HG03558 (cell line): ENCODE measurements around the gene MXRA7.
"Not testable (repeated sequence)": the region's sequence is repeated elsewhere in the genome, so short reads cannot be mapped to it uniquely, and the experiment has no call there.

Source experiments
- ATAC-seq: cut with Tn5 transposase; IDR thresholded peaks from one replicate; pipeline ENCODE4 v1.9.1; 2021; ENCODE audit warnings: moderate number of reproducible peaks; ENCODE audit not compliant: unreplicated experiment; ENCODE audit errors: extremely low read depth

Gene MXRA7

GRCh38 chr17:76700270-76700616 is 10.5 kb downstream of the MXRA7 start:
- no peak for ATAC-seq

- not testable (repeated sequence) for ATAC-seq
These were observed 12.2 kb downstream of the MXRA7 start for GRCh38 chr17:76698466-76698977.

GRCh38 chr17:76697702-76698465 is 12.9 kb downstream of the MXRA7 start:
- ATAC-seq, result no peak

GRCh38 chr17:76696763-76697701 is 13.7 kb downstream of the MXRA7 start:
- no peak for ATAC-seq

DNA sequence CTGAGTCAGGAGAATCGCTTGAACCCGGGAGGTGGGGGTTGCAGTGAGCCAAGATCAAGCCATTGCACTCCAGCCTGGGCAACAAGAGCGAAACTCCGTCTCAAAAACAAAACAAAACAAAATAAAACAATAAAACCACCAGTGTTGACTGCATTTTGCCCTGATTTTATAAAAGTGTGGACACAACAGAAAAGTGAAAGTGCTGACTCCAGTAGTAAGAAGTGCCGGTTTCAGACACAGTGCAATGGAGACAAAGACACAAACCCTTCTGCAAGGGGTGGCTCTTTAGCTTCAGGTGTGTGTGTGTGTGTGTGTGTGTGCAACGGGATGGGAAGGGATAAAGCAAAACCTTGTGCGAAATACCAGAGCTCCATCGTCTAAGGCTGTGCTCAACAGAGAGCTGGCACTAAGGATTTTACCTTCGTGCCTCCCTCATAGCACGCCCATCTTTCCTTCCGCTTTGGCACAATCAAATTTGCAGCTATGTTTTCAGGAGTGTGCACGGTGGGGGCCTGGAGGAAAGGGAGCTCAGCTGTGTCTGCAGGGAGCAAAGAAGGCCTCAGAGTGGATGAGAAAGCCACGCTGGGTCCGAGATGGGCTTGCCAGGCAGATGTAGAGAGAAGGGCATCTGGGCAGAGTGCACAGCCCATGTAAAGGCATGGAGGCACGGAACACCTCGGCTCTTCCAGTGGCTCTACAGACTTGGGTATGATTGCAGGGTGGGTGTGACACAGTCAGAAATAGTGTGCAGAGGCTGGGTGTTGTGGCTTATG is 15.5 kb downstream of the MXRA7 start:
- ATAC-seq, result no peak

GRCh38 chr17:76691379-76692191 is 19.2 kb downstream of the MXRA7 start:
- no peak for ATAC-seq

DNA sequence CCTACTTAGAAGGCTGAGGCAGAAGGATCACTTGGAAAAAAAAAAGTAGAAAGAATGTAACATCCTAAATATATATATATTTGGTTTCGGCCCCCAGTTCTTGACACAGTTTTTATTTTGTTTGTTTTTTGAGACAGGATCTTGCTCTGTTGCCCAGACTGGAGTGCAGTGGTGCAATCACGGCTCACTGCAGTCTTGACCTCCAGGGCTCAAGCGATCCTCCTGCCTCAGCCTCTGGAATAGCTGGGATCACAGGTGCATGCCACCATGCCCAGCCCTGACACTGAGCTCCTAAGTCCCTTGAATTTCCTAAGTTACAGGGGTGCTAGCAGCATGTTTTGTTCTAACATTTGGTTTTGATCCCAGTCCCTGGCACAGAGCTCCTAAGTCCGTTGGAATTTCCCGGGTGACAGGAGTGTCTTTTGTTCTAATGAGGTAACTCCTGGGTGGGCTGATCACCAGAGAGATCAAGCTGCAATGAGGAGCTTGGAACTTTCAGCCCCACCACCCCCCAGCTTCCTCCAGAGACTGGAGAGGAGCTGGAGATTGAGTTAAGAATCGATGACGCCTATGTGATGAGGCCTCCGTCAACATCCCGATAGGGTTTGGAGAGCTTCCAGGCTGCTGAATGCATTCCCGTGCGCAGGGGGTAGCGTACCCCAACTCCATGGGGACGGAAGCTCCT is 20.0 kb downstream of the MXRA7 start:
- ATAC-seq, result no peak

DNA sequence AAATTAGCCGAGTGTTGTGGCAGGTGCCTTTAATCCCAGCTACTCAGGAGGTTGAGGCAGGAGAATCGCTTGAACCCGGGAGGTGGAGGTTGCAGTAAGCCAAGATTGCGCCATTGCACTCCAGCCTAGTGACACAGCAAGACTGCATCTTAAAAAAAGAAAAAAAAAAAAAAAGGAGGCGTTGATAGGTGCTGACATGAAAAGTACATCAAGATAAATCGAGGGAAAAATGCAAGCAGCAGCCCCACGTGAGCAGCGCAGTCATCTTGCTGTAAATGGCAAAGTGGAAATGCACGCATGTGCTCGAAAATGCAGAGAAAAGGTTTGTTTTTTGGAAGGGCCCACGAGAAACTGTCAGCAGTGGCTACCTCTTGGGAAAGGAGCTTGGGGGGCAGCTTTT is 20.9 kb downstream of the MXRA7 start:
- no peak for ATAC-seq

GRCh38 chr17:76688165-76688622 is 22.6 kb downstream of the MXRA7 start:
- ATAC-seq, result no peak

- ATAC-seq, result no peak
These were observed 23.2 kb downstream of the MXRA7 start for GRCh38 chr17:76687298-76688164.

DNA sequence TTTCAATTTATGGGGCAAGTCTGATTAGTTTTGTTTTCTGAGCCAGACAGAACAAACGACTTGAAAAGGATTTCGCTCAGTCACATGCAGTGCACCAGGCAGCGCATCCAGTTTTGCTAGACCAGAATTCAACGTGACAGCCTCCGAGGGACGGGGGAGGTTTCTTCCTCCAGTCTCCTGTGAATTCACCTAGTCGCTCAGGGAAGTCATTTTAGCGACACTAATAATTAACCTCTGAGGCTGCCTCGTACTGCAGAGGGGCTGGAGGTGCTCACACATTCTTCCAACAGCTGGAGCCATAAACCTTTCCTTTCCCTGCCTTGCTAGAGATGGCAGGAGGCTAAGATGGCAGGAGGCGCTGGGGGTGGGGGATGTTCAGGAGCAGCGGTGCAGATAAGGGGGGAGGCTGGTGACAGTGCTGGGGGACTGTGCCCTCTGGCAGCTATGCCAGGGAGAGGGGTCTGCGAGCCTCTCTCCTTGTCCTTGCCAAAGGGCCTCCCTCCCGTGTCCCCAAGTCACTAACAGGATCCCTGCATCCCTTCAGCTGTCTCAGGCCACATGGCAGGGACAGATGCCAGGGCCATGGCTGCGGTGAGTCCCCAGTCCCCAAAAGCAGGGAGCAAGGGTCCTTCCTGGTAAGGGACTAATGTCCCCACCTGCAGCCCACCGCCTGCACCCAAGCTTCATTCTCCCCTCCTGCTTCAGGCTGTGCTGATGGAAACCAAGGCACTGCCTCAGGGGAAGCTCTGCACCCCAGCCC is 24.0 kb downstream of the MXRA7 start:
- ATAC-seq, result no peak

GRCh38 chr17:76685846-76686245 is 24.9 kb downstream of the MXRA7 start:
- no peak for ATAC-seq

DNA sequence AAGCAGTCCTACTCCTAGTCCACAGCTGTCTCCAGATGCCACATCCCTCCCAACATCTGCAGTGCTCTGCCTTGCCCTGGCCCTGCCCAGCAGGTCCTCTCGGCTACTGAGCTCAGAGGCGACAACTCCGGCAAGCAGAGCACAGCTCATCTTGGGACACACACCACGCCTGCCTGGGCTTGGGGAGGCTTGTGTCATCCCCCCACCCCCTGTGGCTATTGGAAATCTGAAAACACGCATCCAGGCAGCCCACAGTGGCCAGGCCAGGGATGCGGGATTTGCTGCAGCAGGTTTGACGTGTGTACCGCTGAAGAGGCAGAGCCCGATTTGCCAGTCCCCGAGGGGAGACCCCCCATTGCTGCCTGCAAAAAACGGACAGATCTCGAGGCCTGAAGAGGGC is 25.4 kb downstream of the MXRA7 start:
- ATAC-seq, result no peak

- no peak for ATAC-seq
These were observed 26.0 kb downstream of the MXRA7 start for GRCh38 chr17:76684756-76685155.

DNA sequence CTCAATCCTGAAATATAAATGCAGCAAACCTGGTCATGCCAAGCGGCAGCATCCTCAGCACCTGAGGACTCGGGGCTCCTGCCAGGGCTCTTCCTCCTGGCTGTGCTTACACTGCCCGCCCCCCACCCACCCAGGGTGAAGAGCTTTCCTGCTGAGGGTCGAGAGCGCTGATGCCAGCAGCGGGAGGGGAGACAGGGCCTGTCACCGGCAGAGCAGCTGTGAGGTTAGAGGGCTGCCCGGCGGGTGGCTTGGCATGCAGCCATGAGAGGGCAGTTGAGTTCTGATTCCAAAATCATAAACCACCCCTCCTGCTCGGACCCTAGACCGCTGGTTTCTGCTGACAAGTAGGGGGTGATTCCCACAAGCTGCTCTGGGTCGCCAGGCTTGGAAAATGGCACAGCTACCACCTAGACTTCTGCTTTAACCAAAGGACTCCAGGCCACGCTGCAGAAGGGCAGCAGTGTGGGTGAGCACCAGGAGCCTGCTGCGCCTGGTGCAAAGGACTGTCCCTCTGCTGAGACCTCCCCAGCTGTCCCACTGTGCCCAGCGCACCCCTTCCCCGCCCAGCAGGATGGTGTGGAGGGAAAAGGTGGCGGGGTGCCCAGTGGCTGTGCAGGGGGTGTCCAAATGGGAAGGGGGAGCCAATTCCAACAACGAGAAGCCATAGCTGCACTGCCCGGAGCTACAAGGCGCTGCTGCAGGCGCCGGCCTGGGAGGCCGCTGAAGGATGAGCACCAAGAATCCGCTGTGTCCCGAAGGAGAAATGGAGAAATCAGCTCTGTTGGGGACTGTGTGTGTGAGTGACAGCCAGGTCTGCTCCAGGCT is 26.6 kb downstream of the MXRA7 start:
- ATAC-seq, result no peak

GRCh38 chr17:76683011-76683755 is 27.6 kb downstream of the MXRA7 start:
- no peak for ATAC-seq
